Choroid plexus epithelial cell (primary cell): ENCODE measurements around the gene SOD3.

Experiments used
- DNase-seq: peaks from one replicate; pipeline ENCODE4 v3.0.0-alpha.2; 2010; ENCODE audit warnings: low read depth
- H3K4me3 ChIP-seq: 2 replicates; pipeline ENCODE4 v1.5.1; 2011; ENCODE audit warnings: low read depth, mild to moderate bottlenecking, control low read depth, low read length, moderate library complexity
- TF ChIP-seq, protein P1 (sequence below): conservative IDR thresholded peaks from 2 replicates; pipeline ENCODE4 v1.5.1; 2011; ENCODE audit warnings: low read depth, mild to moderate bottlenecking, control low read depth, inconsistent platforms, low read length, moderate library complexity

SOD3 gene

DNA sequence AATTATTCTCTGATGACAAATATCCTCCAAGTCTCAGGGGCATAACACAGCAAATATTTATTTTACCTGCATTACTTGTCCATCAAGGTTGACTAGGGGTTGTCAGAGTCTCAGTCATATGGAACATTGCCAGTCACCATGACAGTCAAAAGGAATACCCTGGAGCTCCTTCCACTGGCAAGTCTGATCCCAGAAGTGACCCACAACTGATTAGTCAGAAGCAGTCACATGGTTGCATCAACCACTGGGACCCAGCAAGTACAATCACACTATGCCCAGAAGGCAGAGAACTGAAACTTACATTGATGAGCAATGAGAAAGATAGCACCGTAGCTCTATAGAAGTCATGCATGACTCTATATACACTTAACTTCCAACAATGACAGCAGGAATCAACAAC is 41.9 kb upstream of the SOD3 start:
- peak; percentile 20 for DNase-seq
- TF ChIP-seq, protein P1, sequence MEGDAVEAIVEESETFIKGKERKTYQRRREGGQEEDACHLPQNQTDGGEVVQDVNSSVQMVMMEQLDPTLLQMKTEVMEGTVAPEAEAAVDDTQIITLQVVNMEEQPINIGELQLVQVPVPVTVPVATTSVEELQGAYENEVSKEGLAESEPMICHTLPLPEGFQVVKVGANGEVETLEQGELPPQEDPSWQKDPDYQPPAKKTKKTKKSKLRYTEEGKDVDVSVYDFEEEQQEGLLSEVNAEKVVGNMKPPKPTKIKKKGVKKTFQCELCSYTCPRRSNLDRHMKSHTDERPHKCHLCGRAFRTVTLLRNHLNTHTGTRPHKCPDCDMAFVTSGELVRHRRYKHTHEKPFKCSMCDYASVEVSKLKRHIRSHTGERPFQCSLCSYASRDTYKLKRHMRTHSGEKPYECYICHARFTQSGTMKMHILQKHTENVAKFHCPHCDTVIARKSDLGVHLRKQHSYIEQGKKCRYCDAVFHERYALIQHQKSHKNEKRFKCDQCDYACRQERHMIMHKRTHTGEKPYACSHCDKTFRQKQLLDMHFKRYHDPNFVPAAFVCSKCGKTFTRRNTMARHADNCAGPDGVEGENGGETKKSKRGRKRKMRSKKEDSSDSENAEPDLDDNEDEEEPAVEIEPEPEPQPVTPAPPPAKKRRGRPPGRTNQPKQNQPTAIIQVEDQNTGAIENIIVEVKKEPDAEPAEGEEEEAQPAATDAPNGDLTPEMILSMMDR = no peak
- no peak overlapping the region for H3K4me3 ChIP-seq

DNA sequence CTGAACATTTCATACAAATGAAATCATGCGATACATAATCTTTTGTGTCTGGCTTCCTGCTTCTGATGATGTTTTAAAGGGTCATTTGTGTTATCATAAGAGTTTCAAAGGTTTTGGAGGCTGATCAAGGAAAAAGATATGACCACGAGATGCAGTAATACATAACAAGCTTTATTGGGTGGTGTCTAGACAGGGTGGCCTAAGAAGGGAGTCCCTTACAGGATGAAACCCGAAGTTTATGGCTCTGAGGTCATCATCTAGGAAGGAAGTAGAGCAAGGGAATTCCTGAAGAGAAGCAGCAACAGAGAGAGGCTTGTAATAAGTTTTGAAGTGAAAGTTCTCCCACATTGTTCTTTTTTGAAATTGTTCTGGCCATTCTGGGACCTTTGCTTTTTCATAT is 40.8 kb upstream of the SOD3 start:
- TF ChIP-seq, protein P1 = no peak
- DNase-seq = no peak
- no peak overlapping the region for H3K4me3 ChIP-seq

DNA sequence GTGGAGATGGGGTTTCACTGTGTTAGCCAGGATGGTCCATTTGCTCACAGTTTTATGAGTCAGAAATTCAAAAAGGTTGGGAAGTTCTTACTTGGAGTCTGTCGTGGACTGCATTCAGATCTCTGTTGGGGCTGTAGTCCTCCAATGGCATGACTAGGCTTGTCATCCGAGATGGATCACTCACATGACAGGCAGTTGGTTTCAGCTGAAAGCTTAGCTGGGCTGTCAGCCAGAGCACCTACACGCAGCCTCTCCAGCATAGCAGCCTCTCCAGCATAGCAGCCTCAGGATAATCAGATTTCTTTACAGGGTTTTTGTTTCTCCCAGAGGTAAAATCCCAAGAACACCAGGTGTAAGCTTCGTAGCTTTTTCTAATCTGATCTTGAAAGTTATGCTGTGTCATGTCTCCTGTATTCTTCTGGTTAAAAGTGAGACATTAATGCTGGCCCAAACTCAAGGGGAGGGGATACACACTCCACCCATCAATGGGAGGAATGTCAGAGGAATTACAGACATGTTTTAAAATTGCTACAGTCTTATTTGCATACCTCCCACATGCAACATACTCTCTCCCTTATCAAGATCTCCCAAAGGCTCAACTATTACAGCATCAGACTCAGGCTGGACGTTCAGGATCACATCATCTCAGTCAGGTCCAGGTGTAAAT is 31.6 kb upstream of the SOD3 start:
- no peak overlapping the region for H3K4me3 ChIP-seq
- TF ChIP-seq, protein P1 = no peak
- DNase-seq = peak; percentile 65

DNA sequence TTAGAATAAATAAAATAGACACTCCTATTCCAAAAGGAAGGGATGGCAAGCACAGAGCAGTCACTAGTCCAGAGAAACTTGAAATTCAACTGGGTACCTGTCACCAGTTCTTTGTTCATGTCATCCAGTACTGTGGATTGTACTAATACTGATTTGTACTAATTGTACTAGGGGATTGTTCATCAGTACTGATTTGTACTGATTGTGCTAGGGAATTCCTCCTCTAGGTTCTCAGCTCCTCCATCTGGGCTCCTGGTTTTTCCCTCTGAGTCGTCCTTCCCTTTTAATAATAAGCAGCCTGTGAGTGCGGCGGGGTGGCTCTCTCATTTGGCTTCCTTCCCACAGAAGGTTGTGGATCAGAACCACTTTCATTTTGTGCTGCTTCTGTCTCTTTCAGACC is 31.0 kb upstream of the SOD3 start:
- TF ChIP-seq, protein P1 = no peak
- DNase-seq = no peak
- H3K4me3 ChIP-seq = no peak overlapping the region

DNA sequence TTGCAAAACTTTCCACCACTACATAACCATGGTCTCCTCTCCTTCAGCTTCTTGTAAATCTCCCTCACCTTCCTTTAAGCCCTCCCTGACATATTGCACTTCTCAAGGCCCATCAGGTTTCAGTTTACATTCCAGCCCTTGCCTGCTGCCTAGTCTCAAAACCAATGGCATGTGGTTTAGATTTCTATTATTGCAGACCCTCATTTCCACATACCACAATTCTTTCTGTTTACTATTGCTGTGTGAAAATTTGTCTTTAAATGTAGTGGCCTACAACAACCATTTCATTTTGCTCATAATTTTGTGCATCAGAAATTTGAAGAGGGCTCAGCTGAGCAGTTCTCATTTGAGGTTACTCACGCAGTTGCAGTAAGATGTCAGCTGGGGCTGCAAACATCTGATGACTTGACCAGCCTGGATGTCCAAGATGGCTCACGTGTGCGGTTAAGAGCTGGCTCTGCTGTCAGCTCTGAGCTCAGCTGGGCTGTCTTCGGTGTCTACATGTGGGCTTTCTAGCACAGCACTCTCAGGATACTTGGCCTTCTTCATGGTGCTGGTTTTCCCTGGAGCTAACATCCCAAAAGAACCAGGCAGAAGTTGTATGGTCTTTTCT is 29.9 kb upstream of the SOD3 start:
- no peak overlapping the region for H3K4me3 ChIP-seq
- TF ChIP-seq, protein P1 = no peak
- peak; percentile 49 for DNase-seq

DNA sequence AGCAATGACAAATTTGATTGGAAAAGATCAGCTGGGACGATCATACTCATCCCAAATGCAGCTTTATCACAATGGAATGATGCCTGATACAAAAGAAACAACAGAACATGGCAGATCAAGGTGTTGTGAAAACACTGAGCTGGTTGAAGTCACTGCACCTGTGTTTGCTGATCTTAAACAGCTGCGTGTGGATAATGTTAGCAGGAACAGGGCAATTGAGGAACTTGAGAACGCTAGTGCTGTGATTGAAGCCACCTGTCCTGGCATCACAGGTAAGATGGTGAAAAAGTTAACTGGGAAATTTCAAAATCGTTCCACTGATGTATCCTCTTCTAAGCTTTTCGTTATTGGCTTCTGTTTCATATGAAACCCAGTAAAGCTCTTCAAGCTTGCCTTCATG is 27.4 kb upstream of the SOD3 start:
- TF ChIP-seq, protein P1 = no peak
- no peak overlapping the region for H3K4me3 ChIP-seq
- no peak for DNase-seq

DNA sequence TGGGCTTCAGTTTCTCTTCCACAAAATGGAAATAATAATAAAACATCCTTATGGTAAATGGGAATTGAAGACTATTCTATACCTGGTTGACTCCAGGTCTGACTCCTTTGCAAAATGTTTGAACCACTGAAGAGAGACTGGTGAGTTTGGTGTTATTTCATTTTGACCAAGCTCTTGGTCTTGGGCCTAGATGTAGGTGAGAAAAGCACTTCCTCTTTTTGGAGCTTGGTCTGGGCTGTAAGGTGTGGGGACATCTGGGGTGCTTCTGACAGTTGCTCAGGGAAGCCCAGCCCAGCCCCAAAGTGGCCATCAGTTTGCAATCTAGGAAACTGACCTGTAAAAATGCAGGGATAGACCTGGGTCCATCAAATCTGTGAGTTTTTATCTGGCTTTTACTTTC is 26.8 kb upstream of the SOD3 start:
- no peak overlapping the region for H3K4me3 ChIP-seq
- no peak for DNase-seq
- TF ChIP-seq, protein P1 = no peak
